ENCODE measurements around the gene PLAC8L1. TPM values are rescaled to one million over a fixed set of nuclear protein-coding genes. Genes with fewer than 3 reads are reported as not detected.
A peak's percentile ranks its signal among the peaks of the same experiment; 100 is the strongest.

The PLAC8L1 gene
- total and polyA plus RNA-seq, 9 donors = 0.18 to 1.3 (median 0.50) TPM

- Histone ChIP-seq H3K36me3 (ENCODE audit: control insufficient read depth, insufficient read depth, low read length) (no peaks in the 10 kb centered on the region), H3K4me3 (ENCODE audit: low read length) (no peak overlapping the region), H3K9me3 (replicated peaks; ENCODE audit: control insufficient read depth, low read depth, low read length) (no peaks in the 10 kb centered on the region), H3K4me1 (ENCODE audit: control insufficient read depth, insufficient read depth, low read length) (peaks cover 10% of the 10 kb centered on the region), H3K27ac (ENCODE audit: low read length) (no peak overlapping the region), H3K27me3 (ENCODE audit: control insufficient read depth, insufficient read depth, low read length) (peaks cover 7% of the 10 kb centered on the region)
- no peak for DNase-seq
- 94% methylated on average over 2 of the region's 4 CpGs for WGBS (ENCODE audit: insufficient coverage)
Measured at GRCh38 chr5:146084376-146084775, 21.0 kb downstream of the PLAC8L1 start.

- Histone ChIP-seq H3K4me1 (ENCODE audit: control insufficient read depth, insufficient read depth, low read length) (peaks cover 10% of the 10 kb centered on the region), H3K4me3 (ENCODE audit: low read length) (no peak overlapping the region), H3K9me3 (replicated peaks; ENCODE audit: control insufficient read depth, low read depth, low read length) (no peaks in the 10 kb centered on the region), H3K27me3 (ENCODE audit: control insufficient read depth, insufficient read depth, low read length) (peaks cover 10% of the 10 kb centered on the region), H3K27ac (ENCODE audit: low read length) (no peak overlapping the region), H3K36me3 (ENCODE audit: control insufficient read depth, insufficient read depth, low read length) (no peaks in the 10 kb centered on the region)
- WGBS (ENCODE audit: insufficient coverage) = no CpG with 5 or more reads among the region's 3 CpGs
- no peak for DNase-seq
Measured at GRCh38 chr5:146082798-146083197, 22.6 kb downstream of the PLAC8L1 start.

GRCh38 chr5:146081556-146081955 lies 23.8 kb downstream of the PLAC8L1 start:
- Histone ChIP-seq H3K4me3 (ENCODE audit: low read length) (no peak overlapping the region), H3K27me3 (ENCODE audit: control insufficient read depth, insufficient read depth, low read length) (peaks cover 11% of the 10 kb centered on the region), H3K36me3 (ENCODE audit: control insufficient read depth, insufficient read depth, low read length) (no peaks in the 10 kb centered on the region), H3K4me1 (ENCODE audit: control insufficient read depth, insufficient read depth, low read length) (peaks cover 10% of the 10 kb centered on the region), H3K9me3 (replicated peaks; ENCODE audit: control insufficient read depth, low read depth, low read length) (no peaks in the 10 kb centered on the region), H3K27ac (ENCODE audit: low read length) (no peak overlapping the region)
- WGBS (ENCODE audit: insufficient coverage) = 37% methylated on average over 3 of the region's 6 CpGs
- peak; percentile 89 for DNase-seq

- WGBS (ENCODE audit: insufficient coverage) = no CpG with 5 or more reads among the region's 7 CpGs
- H3K4me1 ChIP-seq (ENCODE audit: control insufficient read depth, insufficient read depth, low read length) = peaks cover 10% of the 10 kb centered on the region
- no peak overlapping the region for H3K4me3 ChIP-seq (ENCODE audit: low read length)
- H3K27ac ChIP-seq (ENCODE audit: low read length) = no peak overlapping the region
- H3K27me3 ChIP-seq (ENCODE audit: control insufficient read depth, insufficient read depth, low read length) = peaks cover 16% of the 10 kb centered on the region
- H3K36me3 ChIP-seq (ENCODE audit: control insufficient read depth, insufficient read depth, low read length) = no peaks in the 10 kb centered on the region
- H3K9me3 ChIP-seq (replicated peaks; ENCODE audit: control insufficient read depth, low read depth, low read length) = no peaks in the 10 kb centered on the region
- DNase-seq = no peak
Measured at GRCh38 chr5:146079695-146080373, 25.5 kb downstream of the PLAC8L1 start.

- H3K9me3 ChIP-seq (replicated peaks; ENCODE audit: control insufficient read depth, low read depth, low read length) = no peaks in the 10 kb centered on the region
- no CpG with 5 or more reads among the region's 2 CpGs for WGBS (ENCODE audit: insufficient coverage)
Measured at GRCh38 chr5:146078566-146078965, 26.8 kb downstream of the PLAC8L1 start.

GRCh38 chr5:146076455-146076854 lies 28.9 kb downstream of the PLAC8L1 start:
- Histone ChIP-seq H3K27ac (ENCODE audit: low read length) (no peak overlapping the region), H3K4me3 (ENCODE audit: low read length) (no peak overlapping the region)

More at GRCh38 chr5:146078566-146078965, 26.8 kb downstream of the PLAC8L1 start:
- peaks cover 10% of the 10 kb centered on the region for H3K4me1 ChIP-seq (ENCODE audit: control insufficient read depth, insufficient read depth, low read length)
- DNase-seq = no peak
- H3K27me3 ChIP-seq (ENCODE audit: control insufficient read depth, insufficient read depth, low read length) = peaks cover 21% of the 10 kb centered on the region
- no peaks in the 10 kb centered on the region for H3K36me3 ChIP-seq (ENCODE audit: control insufficient read depth, insufficient read depth, low read length)
- no peak overlapping the region for H3K27ac ChIP-seq (ENCODE audit: low read length)
- no peak overlapping the region for H3K4me3 ChIP-seq (ENCODE audit: low read length)

GRCh38 chr5:146076028-146076427 lies 29.3 kb downstream of the PLAC8L1 start:
- H3K4me1 ChIP-seq (ENCODE audit: control insufficient read depth, insufficient read depth, low read length) = peaks cover 2% of the 10 kb centered on the region
- 22% methylated on average over 3 of the region's 4 CpGs for WGBS (ENCODE audit: insufficient coverage)
- H3K27me3 ChIP-seq (ENCODE audit: control insufficient read depth, insufficient read depth, low read length) = peaks cover 22% of the 10 kb centered on the region
- no peak overlapping the region for H3K27ac ChIP-seq (ENCODE audit: low read length)
- no peaks in the 10 kb centered on the region for H3K36me3 ChIP-seq (ENCODE audit: control insufficient read depth, insufficient read depth, low read length)
- DNase-seq = no peak
- no peak overlapping the region for H3K4me3 ChIP-seq (ENCODE audit: low read length)
- H3K9me3 ChIP-seq (replicated peaks; ENCODE audit: control insufficient read depth, low read depth, low read length) = no peaks in the 10 kb centered on the region

More at GRCh38 chr5:146076455-146076854, 28.9 kb downstream of the PLAC8L1 start:
- 58% methylated on average over 2 of the region's 4 CpGs for WGBS (ENCODE audit: insufficient coverage)
- H3K36me3 ChIP-seq (ENCODE audit: control insufficient read depth, insufficient read depth, low read length) = no peaks in the 10 kb centered on the region
- DNase-seq = no peak
- peaks cover 22% of the 10 kb centered on the region for H3K27me3 ChIP-seq (ENCODE audit: control insufficient read depth, insufficient read depth, low read length)
- H3K4me1 ChIP-seq (ENCODE audit: control insufficient read depth, insufficient read depth, low read length) = peaks cover 6% of the 10 kb centered on the region
- no peaks in the 10 kb centered on the region for H3K9me3 ChIP-seq (replicated peaks; ENCODE audit: control insufficient read depth, low read depth, low read length)

- WGBS (ENCODE audit: insufficient coverage) = 43% methylated on average over 8 of the region's 9 CpGs
- H3K27ac ChIP-seq (ENCODE audit: low read length) = no peak overlapping the region
Measured at GRCh38 chr5:146073239-146073900, 32.0 kb downstream of the PLAC8L1 start.

GRCh38 chr5:146072595-146072994 lies 32.8 kb downstream of the PLAC8L1 start:
- peaks cover 21% of the 10 kb centered on the region for H3K4me1 ChIP-seq (ENCODE audit: control insufficient read depth, insufficient read depth, low read length)
- H3K4me3 ChIP-seq (ENCODE audit: low read length) = no peak overlapping the region
- no peaks in the 10 kb centered on the region for H3K9me3 ChIP-seq (replicated peaks; ENCODE audit: control insufficient read depth, low read depth, low read length)
- DNase-seq = no peak
- no peaks in the 10 kb centered on the region for H3K36me3 ChIP-seq (ENCODE audit: control insufficient read depth, insufficient read depth, low read length)
- H3K27ac ChIP-seq (ENCODE audit: low read length) = no peak overlapping the region
- no CpG with 5 or more reads among the region's 2 CpGs for WGBS (ENCODE audit: insufficient coverage)
- H3K27me3 ChIP-seq (ENCODE audit: control insufficient read depth, insufficient read depth, low read length) = peaks cover 15% of the 10 kb centered on the region

More at GRCh38 chr5:146073239-146073900, 32.0 kb downstream of the PLAC8L1 start:
- Histone ChIP-seq H3K4me3 (ENCODE audit: low read length) (no peak overlapping the region), H3K9me3 (replicated peaks; ENCODE audit: control insufficient read depth, low read depth, low read length) (no peaks in the 10 kb centered on the region), H3K4me1 (ENCODE audit: control insufficient read depth, insufficient read depth, low read length) (peaks cover 15% of the 10 kb centered on the region), H3K27me3 (ENCODE audit: control insufficient read depth, insufficient read depth, low read length) (peaks cover 15% of the 10 kb centered on the region), H3K36me3 (ENCODE audit: control insufficient read depth, insufficient read depth, low read length) (no peaks in the 10 kb centered on the region)
- DNase-seq = no peak

- H3K27me3 ChIP-seq (ENCODE audit: control insufficient read depth, insufficient read depth, low read length) = peaks cover 18% of the 10 kb centered on the region
- H3K27ac ChIP-seq (ENCODE audit: low read length) = no peak overlapping the region
- H3K4me3 ChIP-seq (ENCODE audit: low read length) = no peak overlapping the region
- no peaks in the 10 kb centered on the region for H3K36me3 ChIP-seq (ENCODE audit: control insufficient read depth, insufficient read depth, low read length)
- no peaks in the 10 kb centered on the region for H3K9me3 ChIP-seq (replicated peaks; ENCODE audit: control insufficient read depth, low read depth, low read length)
- DNase-seq = no peak
- H3K4me1 ChIP-seq (ENCODE audit: control insufficient read depth, insufficient read depth, low read length) = peaks cover 23% of the 10 kb centered on the region
- no CpG with 5 or more reads among the region's 4 CpGs for WGBS (ENCODE audit: insufficient coverage)
Measured at GRCh38 chr5:146071171-146071570, 34.2 kb downstream of the PLAC8L1 start.
